HCT116 (cell line): Measurements from ENCODE around the gene AMOTL2. TPM values are rescaled to one million over a fixed set of nuclear protein-coding genes. Genes with fewer than 3 reads are reported as not detected.

Source experiments
- ATAC-seq: fragments of 200-7000 bp; cut with Tn5 transposase; 2 replicates; pipeline ENCODE4 v1.9.1; 2020; ENCODE audit warnings: mild to moderate bottlenecking, moderate library complexity
- BruUV-seq: library from RNA; stranded (reverse); fragments of 400-500 nt; replicated peaks from 2 replicates; lab custom pipeline; 2021; lab: Mats Ljungman, UMichigan
- CTCF ChIA-PET: fragments of 300-600 bp; sonication (Branson Sonifier 250); formaldehyde crosslinking; loops from one replicate; lab custom pipeline; 2021; ENCODE audit warnings: antibody characterized with exemption; lab: Charles Lee
- POLR2A ChIA-PET: fragments of 300-600, 350-600 bp; sonication (Branson Sonifier 250); formaldehyde crosslinking; loops from one replicate; lab custom pipeline; 2021; ENCODE audit warnings: antibody characterized with exemption; lab: Charles Lee
- RAD21 ChIA-PET, 2 experiments: fragments of 300-600 bp; sonication (Branson Sonifier 250); formaldehyde crosslinking; loops; one replicate each; lab custom pipeline; 2023; ENCODE audit warnings: low total read pairs in 2 of 2; ENCODE audit not compliant: uncharacterized antibody in 2 of 2, unreplicated experiment in 2 of 2, low non-redundant PET in 1 of 2; lab: Charles Lee
- DNase-seq: peaks from one replicate; pipeline ENCODE4 v3.0.0-alpha.2; 2010; ENCODE audit warnings: low read depth, low spot score
- H2AFZ ChIP-seq: fragments of 200-600 bp; shearing (Covaris generic), sonication (generic); 2 replicates; pipeline ENCODE4 v1.6.1; 2017; ENCODE audit warnings: low read depth, mixed run types, mixed read lengths, antibody characterized with exemption, low read length; ENCODE audit not compliant: poor library complexity, severe bottlenecking
- H3K27ac ChIP-seq: 2 replicates; pipeline ENCODE4 v1.5.1; 2012; ENCODE audit warnings: low read depth, low read length
- H3K27me3 ChIP-seq: fragments of 200-600 bp; sonication (generic); 2 replicates; pipeline ENCODE4 v1.6.1; 2016; ENCODE audit warnings: mixed run types, low read length, mixed read lengths; ENCODE audit not compliant: insufficient read depth
- H3K36me3 ChIP-seq, 2 experiments: fragments of 200-500 bp in 1 of 2; fragments of 200-600 bp in 1 of 2; sonication (Bioruptor generic) in 1 of 2; sonication (generic) in 1 of 2; 2 replicates each; pipeline versions ENCODE4 v1.5.1 to v1.6.1; 2014 to 2016; ENCODE audit warnings: low read length in 2 of 2, inconsistent platforms in 1 of 2, mixed read lengths in 1 of 2, mixed run types in 1 of 2; ENCODE audit not compliant: insufficient read depth in 2 of 2, control insufficient read depth in 1 of 2
- H3K4me1 ChIP-seq, 2 experiments: fragments of 200-600 bp in 1 of 2; sonication (generic) in 1 of 2; 2 replicates each; pipeline versions ENCODE4 v1.5.1 to v1.6.1; 2012 to 2017; ENCODE audit warnings: low read length in 2 of 2, inconsistent platforms in 1 of 2, mild to moderate bottlenecking in 1 of 2, mixed read lengths in 1 of 2, mixed run types in 1 of 2, moderate library complexity in 1 of 2; ENCODE audit not compliant: insufficient read depth in 2 of 2, control insufficient read depth in 1 of 2
- H3K4me2 ChIP-seq: fragments of 200-600 bp; sonication (generic); 2 replicates; pipeline ENCODE4 v1.6.1; 2017; ENCODE audit warnings: mixed run types, low read length, mixed read lengths
- H3K4me3 ChIP-seq, 2 experiments: fragments of 200-600 bp in 1 of 2; sonication (generic) in 1 of 2; replicated peaks in 1 of 2; 2 replicates each; pipeline ENCODE4 v1.5.1; 2011 to 2016; ENCODE audit warnings: low read length in 2 of 2, control low read depth in 1 of 2, low read depth in 1 of 2, mild to moderate bottlenecking in 1 of 2, mixed read lengths in 1 of 2, mixed run types in 1 of 2
- H3K79me2 ChIP-seq: fragments of 200-600 bp; sonication (generic); 2 replicates; pipeline ENCODE4 v1.6.1; 2017; ENCODE audit warnings: mild to moderate bottlenecking, mixed run types, low read length, moderate library complexity, mixed read lengths; ENCODE audit not compliant: insufficient read depth
- H3K9ac ChIP-seq: fragments of 200-600 bp; sonication (generic); 2 replicates; pipeline ENCODE4 v1.6.1; 2016; ENCODE audit warnings: low read length, mixed read lengths
- H3K9me2 ChIP-seq: fragments of 200-600 bp; sonication (generic), shearing (Covaris generic); 2 replicates; pipeline ENCODE4 v1.6.1; 2017; ENCODE audit warnings: mixed run types, mild to moderate bottlenecking, moderate library complexity; ENCODE audit not compliant: insufficient read depth
- H3K9me3 ChIP-seq, 2 experiments: fragments of 200-500 bp in 1 of 2; fragments of 200-600 bp in 1 of 2; sonication (Bioruptor generic) in 1 of 2; sonication (generic) in 1 of 2; 2 replicates each; pipeline ENCODE4 v1.6.1; 2014 to 2017; ENCODE audit warnings: low read length in 2 of 2, mixed read lengths in 2 of 2, inconsistent platforms in 1 of 2, low read depth in 1 of 2, mild to moderate bottlenecking in 1 of 2, mixed run types in 1 of 2, moderate library complexity in 1 of 2; ENCODE audit not compliant: control insufficient read depth in 1 of 2, insufficient read depth in 1 of 2
- H4K20me1 ChIP-seq: fragments of 200-600 bp; sonication (generic), shearing (Covaris generic); 2 replicates; pipeline ENCODE4 v1.6.1; 2017; ENCODE audit warnings: mixed run types, mild to moderate bottlenecking, moderate library complexity; ENCODE audit not compliant: insufficient read depth
- CBX3 ChIP-seq: IDR thresholded peaks from 2 replicates; pipeline ENCODE4 v1.6.1; 2012; ENCODE audit warnings: low read depth
- EGR1 ChIP-seq: IDR thresholded peaks from 2 replicates; pipeline ENCODE4 v1.6.1; 2012; ENCODE audit warnings: low read depth
- ELF1 ChIP-seq: IDR thresholded peaks from 2 replicates; pipeline ENCODE4 v1.6.1; 2012; ENCODE audit warnings: low read depth, borderline replicate concordance
- EZH2 ChIP-seq: fragments of 200-600 bp; sonication (generic); IDR thresholded peaks from 2 replicates; pipeline ENCODE4 v1.6.1; 2017; ENCODE audit warnings: antibody characterized with exemption, mixed run types
- FOSL1 ChIP-seq: IDR thresholded peaks from 2 replicates; pipeline ENCODE4 v1.6.1; 2012; ENCODE audit warnings: low read depth
- POLR2A ChIP-seq: IDR thresholded peaks from 2 replicates; pipeline ENCODE4 v1.7.0; 2011; ENCODE audit warnings: borderline replicate concordance; ENCODE audit not compliant: insufficient read depth, insufficient read length; ENCODE audit errors: extremely low read depth
- POLR2AphosphoS5 ChIP-seq: IDR thresholded peaks from 2 replicates; pipeline ENCODE4 v1.6.1; 2011; ENCODE audit warnings: mild to moderate bottlenecking, low read depth, low read length, moderate library complexity
- RAD21 ChIP-seq: IDR thresholded peaks from 2 replicates; pipeline ENCODE4 v1.6.1; 2012; ENCODE audit warnings: low read depth, mild to moderate bottlenecking
- SIN3A ChIP-seq: IDR thresholded peaks from 2 replicates; pipeline ENCODE4 v1.6.1; 2012; ENCODE audit warnings: low read depth
- SP1 ChIP-seq: IDR thresholded peaks from 2 replicates; pipeline ENCODE4 v1.6.1; 2012; ENCODE audit warnings: low read depth
- SRF ChIP-seq: IDR thresholded peaks from 2 replicates; pipeline ENCODE4 v1.6.1; 2012; ENCODE audit warnings: low read depth
- TCF7L2 ChIP-seq: IDR thresholded peaks from 2 replicates; pipeline ENCODE4 v1.7.0; 2011; ENCODE audit warnings: borderline replicate concordance, inconsistent platforms; ENCODE audit not compliant: insufficient read depth, insufficient read length; ENCODE audit errors: extremely low read depth
- YY1 ChIP-seq: IDR thresholded peaks from 2 replicates; pipeline ENCODE4 v1.6.1; 2011; ENCODE audit warnings: low read length, low read depth, moderate library complexity, mild to moderate bottlenecking; ENCODE audit not compliant: insufficient replicate concordance; ENCODE audit errors: extremely low read depth
- ZFX ChIP-seq: fragments of 450-650 bp; IDR thresholded peaks from 2 replicates; pipeline ENCODE4 v1.6.1; 2017
- ZNF274 ChIP-seq: fragments of 200-500 bp; sonication (Bioruptor generic); IDR thresholded peaks from 2 replicates; pipeline ENCODE4 v1.6.1; 2014; ENCODE audit warnings: mild to moderate bottlenecking, low read depth, low read length, inconsistent platforms
- intact Hi-C: fragments of 100-400 bp; cut with micrococcal nuclease; formaldehyde crosslinking; loops from 2 replicates; pipeline ENCODE4 v1.10.0; 2022
- total RNA-seq: library from RNA; stranded (reverse); gene quantifications from one replicate; pipeline ENCODE4 v1.2.1, GENCODE V29; 2021; ENCODE audit not compliant: unreplicated experiment
- TF ChIP-seq, protein P1 (sequence below): IDR thresholded peaks from 2 replicates; pipeline ENCODE4 v1.6.1; 2012
- TF ChIP-seq, protein P2 (sequence below), 3 experiments: fragments of 200-600 bp in 1 of 3; sonication (generic) in 1 of 3; IDR thresholded peaks in 2 of 3; conservative IDR thresholded peaks in 1 of 3; 2 replicates each; pipeline ENCODE4 v1.5.1; 2012 to 2017; ENCODE audit warnings: low read depth in 2 of 3, low read length in 2 of 3, antibody characterized with exemption in 1 of 3, borderline replicate concordance in 1 of 3, control low read depth in 1 of 3, mild to moderate bottlenecking in 1 of 3, mixed read lengths in 1 of 3, mixed run types in 1 of 3, moderate library complexity in 1 of 3; ENCODE audit not compliant: insufficient read depth in 1 of 3
- TF ChIP-seq, protein P3 (sequence below): IDR thresholded peaks from 2 replicates; pipeline ENCODE4 v1.6.1; 2011; ENCODE audit warnings: mild to moderate bottlenecking, low read length, moderate library complexity; ENCODE audit not compliant: insufficient replicate concordance; ENCODE audit errors: extremely low read depth

Gene AMOTL2
- total RNA-seq, 1 experiment from 2014 or later = 54.0 TPM

DNA sequence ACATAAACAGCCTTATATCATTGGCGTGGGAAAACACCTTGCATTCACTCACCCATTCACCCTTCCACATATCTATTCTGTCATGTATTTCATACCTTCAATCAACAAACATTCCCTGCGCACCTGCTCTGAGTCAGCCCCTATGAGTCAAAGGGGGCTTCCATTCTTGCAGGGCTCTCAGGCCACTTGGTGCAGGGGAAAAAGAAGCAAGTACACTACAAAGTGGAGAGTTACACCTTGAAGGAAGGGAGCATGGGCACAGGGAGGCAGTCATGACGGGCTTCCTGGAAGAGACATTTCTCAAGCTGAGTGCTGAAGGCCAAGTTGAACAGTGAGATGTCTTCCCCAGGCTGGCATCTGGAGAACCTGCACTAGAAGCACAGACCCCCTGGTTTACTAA lies 4.6 kb upstream of the AMOTL2 start:
- ChIA-PET RAD21 (interaction anchor here in 1 of 2 experiments (0.7 kb wide), 1 partner anchor 70 kb away, joined by 3 read pairs; no protein-coding TSS in a partner anchor), CTCF (interaction anchor here (1.1 to 2.0 kb wide), 3 partner anchors 15 to 95 kb away, joined by 3 to 5 read pairs (median 4); no protein-coding TSS in a partner anchor), POLR2A (no interaction called here)
- Histone ChIP-seq H3K27me3 (no peaks in the 10 kb centered on the region), H3K9me2 (no peaks in the 10 kb centered on the region; the same call in 1 of the 2 replicates), H3K27ac (no peak overlapping the region), H3K4me1 (peaks cover 45 to 54% of the 10 kb centered on the region in 2 experiments), H2AFZ (no peak overlapping the region), H3K4me2 (no peak overlapping the region), H4K20me1 (no peaks in the 10 kb centered on the region), H3K9ac (no peak overlapping the region), H3K9me3 (no peaks in the 10 kb centered on the region), H3K4me3 (no peak overlapping the region), H3K36me3 (no peaks in the 10 kb centered on the region), H3K79me2 (peaks cover 4% of the 10 kb centered on the region)
- ATAC-seq = no peak
- TF ChIP-seq YY1 = no peak
- no peak for TF ChIP-seq RAD21
- TF ChIP-seq FOSL1 = no peak
- TF ChIP-seq, protein P1, sequence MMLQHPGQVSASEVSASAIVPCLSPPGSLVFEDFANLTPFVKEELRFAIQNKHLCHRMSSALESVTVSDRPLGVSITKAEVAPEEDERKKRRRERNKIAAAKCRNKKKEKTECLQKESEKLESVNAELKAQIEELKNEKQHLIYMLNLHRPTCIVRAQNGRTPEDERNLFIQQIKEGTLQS = no peak
- no peak for TF ChIP-seq TCF7L2
- TF ChIP-seq, protein P2, sequence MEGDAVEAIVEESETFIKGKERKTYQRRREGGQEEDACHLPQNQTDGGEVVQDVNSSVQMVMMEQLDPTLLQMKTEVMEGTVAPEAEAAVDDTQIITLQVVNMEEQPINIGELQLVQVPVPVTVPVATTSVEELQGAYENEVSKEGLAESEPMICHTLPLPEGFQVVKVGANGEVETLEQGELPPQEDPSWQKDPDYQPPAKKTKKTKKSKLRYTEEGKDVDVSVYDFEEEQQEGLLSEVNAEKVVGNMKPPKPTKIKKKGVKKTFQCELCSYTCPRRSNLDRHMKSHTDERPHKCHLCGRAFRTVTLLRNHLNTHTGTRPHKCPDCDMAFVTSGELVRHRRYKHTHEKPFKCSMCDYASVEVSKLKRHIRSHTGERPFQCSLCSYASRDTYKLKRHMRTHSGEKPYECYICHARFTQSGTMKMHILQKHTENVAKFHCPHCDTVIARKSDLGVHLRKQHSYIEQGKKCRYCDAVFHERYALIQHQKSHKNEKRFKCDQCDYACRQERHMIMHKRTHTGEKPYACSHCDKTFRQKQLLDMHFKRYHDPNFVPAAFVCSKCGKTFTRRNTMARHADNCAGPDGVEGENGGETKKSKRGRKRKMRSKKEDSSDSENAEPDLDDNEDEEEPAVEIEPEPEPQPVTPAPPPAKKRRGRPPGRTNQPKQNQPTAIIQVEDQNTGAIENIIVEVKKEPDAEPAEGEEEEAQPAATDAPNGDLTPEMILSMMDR (IDR thresholded peaks at IDR 0.05 in 2 of 3, conservative IDR thresholded peaks at IDR 0.05 in 1 of 3; ENCODE audit: borderline replicate concordance in 1 of 3, insufficient read depth in 1 of 3, low read depth in 2 of 3, low read length in 2 of 3) = no peak
- TF ChIP-seq CBX3 = no peak
- TF ChIP-seq EGR1 = no peak
- TF ChIP-seq SRF = no peak
- no peak for TF ChIP-seq SP1
- no peak for TF ChIP-seq POLR2AphosphoS5
- no peak for TF ChIP-seq POLR2A
- no peak for TF ChIP-seq ZFX
- TF ChIP-seq ELF1 = no peak
- TF ChIP-seq, protein P3, sequence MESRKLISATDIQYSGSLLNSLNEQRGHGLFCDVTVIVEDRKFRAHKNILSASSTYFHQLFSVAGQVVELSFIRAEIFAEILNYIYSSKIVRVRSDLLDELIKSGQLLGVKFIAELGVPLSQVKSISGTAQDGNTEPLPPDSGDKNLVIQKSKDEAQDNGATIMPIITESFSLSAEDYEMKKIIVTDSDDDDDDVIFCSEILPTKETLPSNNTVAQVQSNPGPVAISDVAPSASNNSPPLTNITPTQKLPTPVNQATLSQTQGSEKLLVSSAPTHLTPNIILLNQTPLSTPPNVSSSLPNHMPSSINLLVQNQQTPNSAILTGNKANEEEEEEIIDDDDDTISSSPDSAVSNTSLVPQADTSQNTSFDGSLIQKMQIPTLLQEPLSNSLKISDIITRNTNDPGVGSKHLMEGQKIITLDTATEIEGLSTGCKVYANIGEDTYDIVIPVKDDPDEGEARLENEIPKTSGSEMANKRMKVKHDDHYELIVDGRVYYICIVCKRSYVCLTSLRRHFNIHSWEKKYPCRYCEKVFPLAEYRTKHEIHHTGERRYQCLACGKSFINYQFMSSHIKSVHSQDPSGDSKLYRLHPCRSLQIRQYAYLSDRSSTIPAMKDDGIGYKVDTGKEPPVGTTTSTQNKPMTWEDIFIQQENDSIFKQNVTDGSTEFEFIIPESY = no peak
- no peak for TF ChIP-seq ZNF274
- no peak for TF ChIP-seq SIN3A
- no peak for TF ChIP-seq EZH2
- intact Hi-C loops = loop anchor here (1.0 to 10.0 kb wide), 3 partner anchors 71 to 164 kb away; no protein-coding TSS in a partner anchor
- BruUV-seq = no TSS peak
- DNase-seq = no peak
